Tibial artery (tissue), 4 donors: ENCODE measurements around the gene LGR6.

ENCODE experiments used
- DNase-seq, 2 donors: peaks; one replicate each; pipeline ENCODE4 v3.0.0-alpha.2; 2019
- H3K27ac ChIP-seq, 2 donors: fragments of 200-600 bp; sonication (generic) in 1 of 2; 1 replicate in 1 of 2; 2 replicates in 1 of 2; pipeline ENCODE4 v1.5.1; 2018 to 2019; ENCODE audit warnings: mild to moderate bottlenecking in 1 of 2
- H3K27me3 ChIP-seq, 2 donors: fragments of 200-600 bp; sonication (generic) in 1 of 2; one replicate each; pipeline versions ENCODE4 v1.5.1 to v1.6.0; 2016 to 2019
- H3K36me3 ChIP-seq, 3 donors: fragments of 200-600 bp; sonication (generic) in 2 of 3; one replicate each; pipeline ENCODE4 v1.5.1; 2016 to 2019; ENCODE audit warnings: mild to moderate bottlenecking in 2 of 3
- H3K4me1 ChIP-seq, 4 donors: fragments of 200-600 bp; sonication (generic) in 2 of 4; 1 replicate in 3 of 4; 2 replicates in 1 of 4; pipeline ENCODE4 v1.5.1; 2016 to 2019
- H3K4me3 ChIP-seq, 2 donors: fragments of 200-600 bp; sonication (generic) in 1 of 2; 1 replicate in 1 of 2; 2 replicates in 1 of 2; pipeline ENCODE4 v1.5.1; 2018 to 2019; ENCODE audit warnings: mild to moderate bottlenecking in 2 of 2
- H3K9me3 ChIP-seq, 3 donors: fragments of 200-600 bp; sonication (generic) in 1 of 3; one replicate each; pipeline ENCODE4 v1.5.1; 2016 to 2019
- CTCF ChIP-seq, 2 experiments: fragments of 200-600 bp in 1 of 2; fragments of 450-650 bp in 1 of 2; IDR thresholded peaks; one replicate each; pipeline ENCODE4 v1.5.1; 2017 to 2019; ENCODE audit warnings: antibody characterized with exemption in 2 of 2, mild to moderate bottlenecking in 1 of 2, moderate library complexity in 1 of 2
- intact Hi-C: fragments of 100-400 bp; cut with DNase I; formaldehyde crosslinking; loops from one replicate; pipeline ENCODE4 v1.15.0; 2023; ENCODE audit warnings: low total_unique reads

Gene LGR6

GRCh38 chr1:202361701-202362100 lies 168.1 kb downstream of the LGR6 start:
- H3K27me3 ChIP-seq, result no peaks in the 10 kb centered on the region
- H3K36me3 ChIP-seq, result no peaks in the 10 kb centered on the region
- H3K4me3 ChIP-seq, result no peak overlapping the region
- H3K27ac ChIP-seq, result no peak overlapping the region
- H3K9me3 ChIP-seq, result no peaks in the 10 kb centered on the region
- no peak for TF ChIP-seq CTCF (IDR thresholded peaks at IDR 0.05)
- intact Hi-C loops, result no loop called here
- H3K4me1 ChIP-seq, result peaks cover 0 to 19% (median 9%) of the 10 kb centered on the region in 4 donors
- DNase-seq, result no peak

- Histone ChIP-seq H3K9me3 (no peaks in the 10 kb centered on the region), H3K36me3 (no peaks in the 10 kb centered on the region), H3K4me1 (peaks cover 0 to 19% (median 9%) of the 10 kb centered on the region in 4 donors), H3K27me3 (no peaks in the 10 kb centered on the region), H3K27ac (no peak overlapping the region), H3K4me3 (no peak overlapping the region)
- no peak for DNase-seq
- intact Hi-C loops, result no loop called here
- TF ChIP-seq CTCF (IDR thresholded peaks at IDR 0.05), result no peak
Observed at GRCh38 chr1:202362212-202362611, 168.6 kb downstream of the LGR6 start.

GRCh38 chr1:202365092-202365815 lies 171.7 kb downstream of the LGR6 start:
- Histone ChIP-seq H3K4me3 (no peak overlapping the region), H3K9me3 (no peaks in the 10 kb centered on the region), H3K27me3 (no peaks in the 10 kb centered on the region), H3K4me1 (peaks cover 0 to 19% (median 9%) of the 10 kb centered on the region in 4 donors), H3K36me3 (no peaks in the 10 kb centered on the region), H3K27ac (no peak overlapping the region)
- no peak for TF ChIP-seq CTCF (IDR thresholded peaks at IDR 0.05)
- peak in 1 of 2 donors; percentile 33 for DNase-seq
- intact Hi-C loops, result no loop called here

- no peak for DNase-seq
- TF ChIP-seq CTCF (IDR thresholded peaks at IDR 0.05), result no peak
- no peak overlapping the region for H3K27ac ChIP-seq
- no peaks in the 10 kb centered on the region for H3K9me3 ChIP-seq
- H3K4me1 ChIP-seq, result peaks cover 0 to 17% (median 9%) of the 10 kb centered on the region in 4 donors
- no peaks in the 10 kb centered on the region for H3K36me3 ChIP-seq
- intact Hi-C loops, result no loop called here
- no peaks in the 10 kb centered on the region for H3K27me3 ChIP-seq
- no peak overlapping the region for H3K4me3 ChIP-seq
Observed at GRCh38 chr1:202367271-202367670, 173.7 kb downstream of the LGR6 start.
